Measurements from ENCODE around the gene DGUOK. TPM values are rescaled to one million over a fixed set of nuclear protein-coding genes. Genes with fewer than 3 reads are reported as not detected.

DGUOK gene
- total RNA-seq, 1 donor from 2014 or later = 52.3 TPM

DNA sequence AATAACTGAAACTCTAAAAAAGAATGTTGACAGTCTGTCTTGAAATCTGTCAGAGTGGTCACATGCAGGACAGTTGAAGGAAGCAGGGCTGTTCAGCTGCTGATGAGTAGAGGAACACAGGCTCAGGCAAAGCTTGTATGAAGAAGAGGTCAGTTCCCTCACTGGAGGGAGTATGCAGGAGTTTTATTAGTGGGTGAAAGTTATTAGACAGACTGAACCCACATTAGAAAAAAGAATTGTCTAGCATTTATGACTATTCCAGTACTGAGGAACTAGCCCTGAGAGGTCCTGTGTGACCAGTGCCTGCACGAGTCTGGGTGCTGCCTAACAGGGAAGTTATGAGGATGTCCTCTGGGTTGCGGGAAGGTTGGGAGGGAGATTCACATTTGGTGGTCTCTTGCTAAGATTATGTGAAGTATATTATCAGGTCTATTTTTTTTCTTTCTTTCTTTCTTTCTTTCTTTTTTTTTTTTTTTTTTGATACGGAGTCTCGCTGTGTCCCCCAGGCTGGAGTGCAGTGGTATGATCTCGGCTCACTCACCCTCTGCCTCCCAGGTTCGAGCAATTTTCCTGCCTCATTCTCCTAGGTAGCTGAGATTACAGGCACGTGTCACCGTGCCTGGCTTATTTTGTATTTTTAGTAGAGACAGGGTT is 67.6 kb downstream of the DGUOK start:
- DNase-seq (ENCODE audit: extremely low spot score in 2 of 2) = no peak
- Histone ChIP-seq H3K9me3 (no peaks in the 10 kb centered on the region), H3K36me3 (no peaks in the 10 kb centered on the region), H3K4me3 (no peak overlapping the region), H3K4me1 (peaks cover 16% of the 10 kb centered on the region), H3K27me3 (no peaks in the 10 kb centered on the region), H3K27ac (no peak overlapping the region)
- intact Hi-C loops (cut with DNase I) = no loop called here
- TF ChIP-seq CTCF (IDR thresholded peaks at IDR 0.05) (no peak), POLR2AphosphoS5 (IDR thresholded peaks at IDR 0.05; ENCODE audit: insufficient read depth in 1 of 2, low read depth in 1 of 2) (no peak), POLR2A (IDR thresholded peaks at IDR 0.05) (no peak)

DNA sequence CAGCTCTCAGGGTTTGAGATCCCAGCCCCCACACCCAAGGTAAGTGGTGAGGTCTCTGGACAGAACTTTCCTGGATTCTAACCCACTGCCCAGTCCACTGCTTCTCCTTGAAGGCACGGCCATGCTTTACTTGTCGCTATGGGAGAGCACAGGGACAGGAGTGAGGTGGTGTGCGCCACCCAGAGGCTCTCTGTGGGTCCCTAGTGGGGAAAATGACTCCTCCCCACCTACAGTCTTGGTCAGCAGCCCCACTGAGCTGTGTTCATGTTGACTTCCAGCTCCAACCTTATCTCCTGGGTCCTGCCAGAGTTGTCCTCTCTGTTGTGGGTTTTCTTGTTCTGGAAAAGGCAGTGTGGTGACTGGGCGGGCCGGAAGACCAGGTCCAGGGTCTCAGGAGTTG is 69.1 kb downstream of the DGUOK start:
- Histone ChIP-seq H3K27ac (no peak overlapping the region), H3K4me3 (no peak overlapping the region), H3K27me3 (no peaks in the 10 kb centered on the region), H3K4me1 (peaks cover 28% of the 10 kb centered on the region), H3K36me3 (no peaks in the 10 kb centered on the region), H3K9me3 (no peaks in the 10 kb centered on the region)
- intact Hi-C loops (cut with DNase I) = no loop called here
- TF ChIP-seq CTCF (IDR thresholded peaks at IDR 0.05) (no peak), POLR2A (IDR thresholded peaks at IDR 0.05) (no peak), POLR2AphosphoS5 (IDR thresholded peaks at IDR 0.05; ENCODE audit: insufficient read depth in 1 of 2, low read depth in 1 of 2) (no peak)
- DNase-seq (ENCODE audit: extremely low spot score in 2 of 2) = no peak

DNA sequence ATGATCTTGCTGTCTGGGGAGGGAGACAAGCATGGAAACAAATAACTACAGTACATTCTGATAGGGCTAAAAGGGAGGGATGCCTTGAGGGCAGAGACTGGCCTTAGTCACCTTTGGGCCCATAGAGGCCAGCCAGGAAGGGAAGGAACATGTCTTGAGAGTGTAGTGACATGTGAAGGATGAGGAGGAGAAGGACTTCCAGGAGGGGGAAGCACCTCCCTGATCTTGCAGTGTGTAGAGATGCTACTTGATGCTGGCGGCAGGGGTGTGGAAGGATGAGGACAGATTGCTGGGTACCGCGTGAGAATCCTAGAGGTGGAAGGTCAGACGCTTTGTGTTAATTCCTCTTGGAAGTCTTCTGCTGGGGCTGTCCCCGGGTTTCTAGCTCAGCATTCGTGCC is 71.1 kb downstream of the DGUOK start:
- H3K27ac ChIP-seq = no peak overlapping the region
- TF ChIP-seq POLR2AphosphoS5 (IDR thresholded peaks at IDR 0.05; ENCODE audit: insufficient read depth in 1 of 2, low read depth in 1 of 2) (no peak), CTCF (IDR thresholded peaks at IDR 0.05) (no peak), POLR2A (IDR thresholded peaks at IDR 0.05) (no peak)
- no peak overlapping the region for H3K4me3 ChIP-seq
- H3K9me3 ChIP-seq = no peaks in the 10 kb centered on the region
- intact Hi-C loops (cut with DNase I) = no loop called here
- no peak for DNase-seq (ENCODE audit: extremely low spot score in 2 of 2)
- H3K36me3 ChIP-seq = no peaks in the 10 kb centered on the region
- no peaks in the 10 kb centered on the region for H3K27me3 ChIP-seq
- peaks cover 43% of the 10 kb centered on the region for H3K4me1 ChIP-seq

- intact Hi-C loops (cut with DNase I) = no loop called here
- peaks cover 43% of the 10 kb centered on the region for H3K4me1 ChIP-seq
- no peaks in the 10 kb centered on the region for H3K9me3 ChIP-seq
- DNase-seq (ENCODE audit: extremely low spot score in 2 of 2) = no peak
- H3K4me3 ChIP-seq = no peak overlapping the region
- H3K27ac ChIP-seq = no peak overlapping the region
- H3K27me3 ChIP-seq = no peaks in the 10 kb centered on the region
- TF ChIP-seq CTCF (IDR thresholded peaks at IDR 0.05) (no peak), POLR2A (IDR thresholded peaks at IDR 0.05) (no peak), POLR2AphosphoS5 (IDR thresholded peaks at IDR 0.05; ENCODE audit: insufficient read depth in 1 of 2, low read depth in 1 of 2) (no peak)
- H3K36me3 ChIP-seq = no peaks in the 10 kb centered on the region
Measured at GRCh38 chr2:73998451-73998850, 71.8 kb downstream of the DGUOK start.

GRCh38 chr2:73998933-73999332 is 72.3 kb downstream of the DGUOK start:
- intact Hi-C loops (cut with DNase I) = no loop called here
- TF ChIP-seq POLR2AphosphoS5 (IDR thresholded peaks at IDR 0.05; ENCODE audit: insufficient read depth in 1 of 2, low read depth in 1 of 2) (no peak), POLR2A (IDR thresholded peaks at IDR 0.05) (no peak), CTCF (IDR thresholded peaks at IDR 0.05) (no peak)
- H3K4me3 ChIP-seq = no peak overlapping the region
- H3K4me1 ChIP-seq = peaks cover 43% of the 10 kb centered on the region
- no peak for DNase-seq (ENCODE audit: extremely low spot score in 2 of 2)
- no peak overlapping the region for H3K27ac ChIP-seq
- H3K9me3 ChIP-seq = no peaks in the 10 kb centered on the region
- H3K27me3 ChIP-seq = no peaks in the 10 kb centered on the region
- no peaks in the 10 kb centered on the region for H3K36me3 ChIP-seq
